CD4-positive, alpha-beta T cell treated with Interleukin-2 at 100 ng/mL for 4 hours (primary cell): ENCODE results near the gene SV2C.
"Not testable (repeated sequence)": the region's sequence is repeated elsewhere in the genome, so short reads cannot be mapped to it uniquely, and the experiment has no call there.

Experiments used
- DNase-seq: peaks from one replicate; pipeline ENCODE4 v3.0.0-alpha.2; 2020; ENCODE audit warnings: low spot score

SV2C gene

DNA sequence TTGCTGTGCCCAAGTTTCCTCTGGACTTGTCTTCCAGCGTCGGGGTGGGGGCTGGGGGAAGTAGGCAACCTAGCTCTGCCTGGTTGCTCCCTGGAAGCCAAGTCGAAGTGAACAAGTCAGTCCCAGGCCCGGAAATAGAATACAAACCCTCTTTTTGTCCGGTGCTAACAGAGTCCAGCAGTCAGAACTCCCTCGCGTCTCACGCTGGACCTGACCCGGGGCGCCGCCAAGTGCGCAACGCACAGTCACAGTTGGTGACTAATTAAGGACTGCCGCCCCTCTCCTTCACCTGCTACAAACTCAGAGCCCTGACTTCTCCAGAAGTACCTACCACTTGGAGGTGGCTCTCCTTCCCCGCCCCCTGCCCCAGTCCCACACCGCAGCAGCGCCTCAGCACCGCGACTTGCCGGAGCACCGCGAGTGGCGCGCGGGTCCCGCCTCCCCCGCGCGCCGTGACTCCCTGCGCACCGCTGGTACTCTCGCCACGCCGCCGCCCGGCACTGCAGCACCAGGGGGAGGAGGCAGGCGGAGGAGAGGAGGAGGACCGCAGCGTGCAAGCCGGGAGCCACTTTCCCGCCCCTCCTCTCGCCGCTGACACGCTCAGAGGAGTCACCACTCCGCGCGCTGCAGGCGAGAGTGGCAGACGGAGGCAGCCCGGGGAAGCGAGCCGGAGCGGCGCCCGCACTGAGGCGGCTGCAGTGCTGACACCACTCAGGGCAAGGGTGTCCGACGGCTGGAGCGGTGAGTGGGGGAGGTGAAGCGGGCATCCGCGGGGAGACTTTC is at the start of gene SV2C:
Gene SV2C (plus strand): TSS at position 612 of the 783 bp plus-strand sequence. CDS start 48,368 bp downstream, outside the sequence.
- DNase-seq: no peak

DNA sequence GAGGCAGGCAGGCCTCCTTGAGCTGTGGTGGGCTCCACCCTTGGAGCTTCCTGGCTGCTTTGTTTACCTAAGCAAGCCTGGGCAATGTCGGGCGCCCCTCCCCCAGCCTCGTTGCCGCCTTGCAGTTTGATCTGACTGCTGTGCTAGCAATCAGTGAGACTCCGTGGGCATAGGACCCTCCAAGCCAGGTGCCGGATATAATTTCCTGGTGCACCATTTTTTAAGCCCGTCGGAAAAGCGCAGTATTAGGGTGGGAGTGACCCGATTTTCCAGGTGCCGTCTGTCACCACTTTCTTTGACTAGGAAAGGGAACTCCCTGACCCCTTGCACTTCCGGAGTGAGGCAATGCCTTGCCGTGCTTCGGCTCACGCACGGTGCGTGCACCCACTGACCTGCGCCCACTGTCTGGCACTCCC is 45.4 kb upstream of the SV2C start:
- not testable (repeated sequence) for DNase-seq

DNA sequence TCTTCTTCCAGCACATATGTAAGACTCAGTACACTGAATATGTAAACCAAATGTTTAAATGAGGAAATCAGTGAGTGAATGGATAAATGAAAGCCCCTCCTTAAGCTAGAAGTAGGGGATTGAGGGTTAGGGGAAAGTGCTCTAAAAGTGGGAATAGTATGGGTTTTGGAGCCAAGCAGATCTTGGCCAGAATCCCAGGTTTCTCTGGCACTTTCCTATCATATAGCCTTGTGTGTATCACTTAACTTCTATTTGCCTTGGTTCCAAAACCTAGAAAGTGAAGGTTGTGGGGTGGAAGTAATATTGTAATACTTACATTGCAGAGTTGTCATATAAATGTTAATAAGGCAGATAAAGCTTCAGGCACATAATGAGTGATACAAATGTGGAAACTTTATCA is 45.0 kb upstream of the SV2C start:
- DNase-seq: no peak

- no peak for DNase-seq
Measured at GRCh38 chr5:76040806-76041205, 42.4 kb upstream of the SV2C start.

- DNase-seq: no peak
Measured at GRCh38 chr5:76041863-76042262, 41.3 kb upstream of the SV2C start.

DNA sequence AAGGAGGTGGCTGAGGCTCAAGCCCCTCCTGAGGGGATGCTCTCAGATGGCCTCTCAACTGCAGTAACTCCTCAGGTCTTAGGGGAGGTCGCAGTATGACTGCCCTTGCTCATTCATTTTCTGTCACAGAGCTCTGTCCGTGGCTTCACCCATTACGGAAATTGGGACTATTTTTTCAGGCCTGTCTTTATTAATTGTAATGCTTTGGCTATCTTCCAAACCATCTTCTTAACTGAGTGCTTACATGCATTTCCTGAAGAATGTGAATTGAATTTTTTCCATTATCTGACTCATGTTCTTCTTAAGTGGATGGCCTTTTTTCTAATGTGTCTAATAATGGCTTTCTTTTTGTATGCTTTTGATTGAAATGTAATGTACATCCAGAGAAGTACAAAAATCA is 36.4 kb upstream of the SV2C start:
- DNase-seq: no peak

- no peak for DNase-seq
Measured at GRCh38 chr5:76050134-76050533, 33.0 kb upstream of the SV2C start.

GRCh38 chr5:76062502-76063041 is 20.6 kb upstream of the SV2C start:
- DNase-seq: no peak

GRCh38 chr5:76065258-76065657 is 17.9 kb upstream of the SV2C start:
- no peak for DNase-seq

DNA sequence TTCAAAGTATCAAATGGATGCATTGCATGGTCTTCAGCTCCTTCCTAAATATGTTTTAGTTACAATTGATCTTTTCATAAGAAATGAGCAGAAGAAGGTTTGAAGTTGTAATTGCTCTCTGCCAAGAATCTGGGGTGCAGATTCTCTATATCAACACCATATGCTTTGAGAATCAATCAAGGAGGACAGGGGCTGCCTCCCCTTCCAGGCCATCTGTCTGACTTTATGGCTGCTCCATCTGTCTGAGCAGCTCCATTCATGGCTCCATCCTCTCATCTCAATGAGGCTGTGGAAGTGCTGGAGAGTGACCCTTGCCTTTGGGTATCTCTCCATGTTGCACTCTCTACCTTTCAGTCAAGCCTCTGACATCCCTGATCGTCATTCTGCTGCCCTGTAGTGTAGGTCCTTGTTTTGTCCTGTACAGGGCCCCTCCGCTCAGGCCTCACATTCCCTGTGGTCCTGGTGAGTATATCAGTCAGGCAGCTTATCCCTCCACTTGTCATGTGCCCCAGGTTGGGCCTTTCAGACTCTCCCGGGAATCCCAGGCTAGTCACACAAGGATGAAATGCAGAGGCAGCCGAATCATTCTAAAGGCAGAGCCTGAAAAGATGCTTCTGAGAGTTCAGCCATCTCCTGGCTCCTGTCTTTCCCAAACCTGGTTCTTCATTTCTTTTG is 14.0 kb upstream of the SV2C start:
- no peak for DNase-seq

- DNase-seq: peak; percentile 27
Measured at GRCh38 chr5:76074487-76075065, 8.6 kb upstream of the SV2C start.

DNA sequence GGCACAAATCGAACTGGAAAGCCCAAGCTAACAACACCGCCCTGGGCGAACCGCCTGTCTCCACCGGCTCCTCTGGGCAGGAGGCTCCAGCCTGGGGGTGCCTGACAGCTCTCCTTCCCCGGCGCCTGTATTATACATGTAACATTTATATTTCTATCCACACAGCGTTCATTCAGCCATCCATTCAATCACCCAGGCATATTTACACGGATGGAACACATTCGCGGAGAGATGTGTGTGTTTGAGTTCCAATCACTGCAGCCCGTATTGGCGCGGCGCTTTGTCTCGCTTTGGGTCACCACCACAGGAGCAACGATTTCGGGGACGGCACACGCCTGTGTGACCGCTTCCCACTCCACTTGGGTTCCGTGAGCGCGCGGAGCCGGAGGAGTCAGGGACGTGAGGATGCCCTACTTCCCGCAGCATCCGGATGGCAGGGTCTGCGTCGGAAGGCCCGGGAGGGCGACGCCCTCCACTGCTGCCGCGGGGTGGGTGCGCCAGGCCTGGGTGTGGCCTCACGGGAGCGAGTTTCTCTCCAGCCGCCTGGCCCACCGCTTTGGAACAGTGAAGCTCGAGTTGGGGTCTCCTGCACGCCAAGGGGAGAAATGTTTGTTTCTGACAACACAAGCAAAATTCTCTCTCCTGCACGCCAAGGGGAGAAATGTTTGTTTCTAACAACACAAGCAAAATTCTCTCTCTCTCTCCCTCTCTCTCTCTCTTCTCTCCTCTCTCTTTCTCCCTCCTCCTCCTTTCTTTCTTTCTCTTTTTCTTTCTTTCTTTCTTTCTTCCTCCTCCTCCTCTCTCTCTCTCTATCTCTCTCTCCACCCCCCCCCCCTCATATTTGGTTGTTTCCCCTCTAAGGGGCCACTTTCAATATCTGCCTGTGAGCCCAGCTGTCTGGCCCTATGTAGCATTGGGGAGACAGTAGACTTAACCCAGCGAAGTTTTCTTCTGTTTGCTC is 1.1 kb upstream of the SV2C start:
- DNase-seq: no peak

GRCh38 chr5:76083555-76084495 is 642 bp downstream of the SV2C start:
- DNase-seq: no peak

DNA sequence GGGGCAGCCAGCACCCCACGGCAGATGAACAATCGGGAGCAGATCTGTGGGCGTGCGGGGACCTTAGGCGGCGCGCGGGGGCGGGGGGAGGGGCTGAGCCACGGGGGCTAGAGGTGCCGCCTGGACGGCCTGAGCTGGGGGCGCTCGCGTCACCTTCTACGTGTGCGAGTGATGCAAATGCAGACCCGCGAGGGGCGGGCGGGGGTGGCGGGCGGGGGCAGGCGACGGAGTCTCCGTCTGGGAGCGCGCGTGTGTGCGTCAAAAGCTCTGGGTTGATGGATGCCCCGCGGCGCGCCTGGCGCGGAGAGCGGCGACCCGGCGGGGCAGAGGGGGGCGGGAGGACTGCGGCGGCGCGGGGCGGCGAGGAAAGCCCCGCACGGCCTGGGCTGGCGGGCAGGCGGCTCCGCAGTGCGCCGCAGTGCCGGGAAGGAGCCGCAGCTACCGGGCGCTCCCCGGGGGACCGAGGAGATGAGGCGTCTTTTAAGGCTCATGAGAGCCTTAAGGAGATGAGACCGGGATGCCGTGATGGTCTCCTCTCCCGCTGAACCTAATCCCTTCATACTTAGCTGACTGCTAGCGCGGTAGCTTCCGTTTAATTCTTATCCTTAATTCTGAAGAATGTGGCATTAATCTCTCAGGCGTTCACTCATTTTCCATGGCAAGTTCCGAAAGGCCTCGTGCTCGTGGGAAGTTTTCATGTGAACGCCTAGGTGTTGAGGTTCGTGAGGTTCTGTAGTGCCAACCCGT is 1.5 kb downstream of the SV2C start:
- DNase-seq: no peak

- no peak for DNase-seq
Measured at GRCh38 chr5:76085243-76085579, 2.0 kb downstream of the SV2C start.

DNA sequence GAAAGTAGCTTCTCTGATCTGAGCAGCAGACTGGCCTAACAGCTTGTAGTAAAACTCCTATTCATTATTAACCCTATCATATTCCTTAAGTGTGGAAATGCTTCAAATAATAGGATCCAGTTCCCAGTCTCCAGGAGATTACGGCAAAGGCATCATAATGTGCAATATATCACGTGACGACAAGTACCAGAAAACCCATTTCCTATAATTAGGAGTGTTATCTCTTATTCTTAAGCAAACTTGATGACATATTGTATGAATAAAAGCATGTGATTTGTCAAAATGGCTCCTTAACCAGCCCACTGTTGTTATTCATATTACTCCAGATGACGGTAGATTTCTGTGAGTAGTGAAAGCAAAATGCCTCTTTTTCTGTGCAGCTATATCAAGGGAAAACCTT is 2.9 kb downstream of the SV2C start:
- no peak for DNase-seq

DNA sequence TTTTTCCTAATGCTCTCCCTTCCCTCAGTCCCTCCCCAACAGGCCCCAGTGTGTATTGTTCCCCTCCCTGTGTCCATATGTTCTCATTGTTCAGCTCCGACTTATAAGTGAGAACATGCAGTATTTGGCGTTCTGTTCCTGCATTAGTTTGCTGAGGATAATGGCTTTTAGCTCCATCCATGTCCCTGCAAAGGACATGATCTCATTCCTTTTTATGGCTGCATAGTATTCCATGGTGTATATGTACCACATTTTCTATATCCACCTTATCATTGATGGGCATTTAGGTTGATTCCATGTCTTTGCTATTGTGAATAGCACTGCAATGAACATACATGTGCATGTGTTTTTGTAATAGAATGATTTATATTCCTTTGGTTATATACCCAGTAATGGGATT is 6.0 kb downstream of the SV2C start:
- DNase-seq: not testable (repeated sequence)

DNA sequence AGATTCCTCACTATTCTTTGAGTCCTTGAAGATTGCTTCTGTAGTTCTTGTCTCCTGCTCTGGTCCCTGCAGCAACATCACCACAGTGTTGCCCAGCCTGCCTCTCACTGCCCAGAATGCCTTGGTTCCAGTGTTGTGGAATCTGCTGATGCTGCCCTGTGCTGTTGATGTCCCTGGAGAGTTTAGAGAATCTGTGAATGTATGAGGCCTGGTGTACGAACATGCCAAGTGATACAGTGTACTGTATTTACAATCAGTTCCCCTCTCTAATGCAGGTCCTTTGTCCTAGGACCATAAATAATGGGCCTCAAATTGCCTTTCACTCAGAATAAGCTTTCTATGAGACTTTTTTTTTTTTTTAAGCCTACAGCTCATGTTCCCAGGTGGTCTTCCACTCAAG is 8.2 kb downstream of the SV2C start:
- DNase-seq: no peak

- DNase-seq: peak; percentile 39
Measured at GRCh38 chr5:76099286-76099702, 16.1 kb downstream of the SV2C start.

DNA sequence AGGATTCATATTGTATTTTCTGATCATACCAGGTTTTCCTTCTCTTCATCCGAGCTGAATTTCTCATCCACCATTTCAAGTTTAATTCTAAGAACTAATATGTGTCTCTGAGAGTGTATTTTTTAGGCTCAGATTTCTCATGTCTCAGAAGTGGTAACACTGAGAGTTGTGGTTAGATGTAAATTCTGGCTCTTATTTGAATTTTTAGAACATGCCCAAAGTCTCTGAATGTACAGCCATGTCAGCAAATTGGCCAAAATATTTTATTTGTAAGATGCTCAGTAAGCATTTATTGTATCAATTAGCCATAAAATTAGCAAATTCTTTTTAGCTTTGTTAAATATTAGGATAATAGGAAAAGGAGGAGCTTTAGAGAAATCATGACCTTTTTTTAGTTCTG is 16.6 kb downstream of the SV2C start:
- DNase-seq: no peak
